NCI-H2029 treated with DMSO at 0.1 percent for 48 hours (cell line): ENCODE measurements around the gene HOXA3.

Experiments
- DNase-seq: peaks from one replicate; lab custom pipeline; 2025; lab: John Stamatoyannopoulos, UW

Gene HOXA3

DNA sequence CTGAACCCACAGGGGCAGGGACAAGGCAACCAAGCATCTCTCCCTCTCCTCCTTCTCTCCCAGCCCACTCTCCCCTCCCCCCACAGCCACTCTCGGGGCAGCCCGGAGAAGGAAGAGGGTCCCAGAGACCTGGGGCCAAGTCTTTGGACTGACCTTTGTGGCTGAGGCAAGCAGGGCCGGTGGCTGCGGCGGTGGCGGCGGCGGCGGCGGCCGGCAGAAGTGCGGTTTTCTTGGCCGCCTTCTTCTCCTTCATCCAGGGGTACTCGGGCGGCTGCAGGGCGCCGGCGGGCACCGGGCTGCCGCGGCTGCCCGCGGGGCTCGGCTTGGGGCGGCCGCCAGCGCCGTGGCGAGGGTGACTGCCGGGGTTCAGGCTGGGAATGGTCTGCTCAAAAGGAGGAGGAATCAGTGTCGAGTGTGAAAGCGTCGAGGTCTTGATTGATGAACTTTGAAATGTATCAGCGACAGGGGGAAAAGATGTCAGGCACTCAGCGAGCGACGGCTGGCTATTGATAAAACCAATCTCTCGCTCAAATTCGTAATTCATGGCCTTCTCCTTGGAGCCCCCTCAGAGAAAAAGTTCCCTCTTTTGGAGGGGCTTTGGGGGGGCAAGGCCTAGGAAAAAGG is 50.3 kb downstream of the HOXA3 start:
- DNase-seq = no peak

DNA sequence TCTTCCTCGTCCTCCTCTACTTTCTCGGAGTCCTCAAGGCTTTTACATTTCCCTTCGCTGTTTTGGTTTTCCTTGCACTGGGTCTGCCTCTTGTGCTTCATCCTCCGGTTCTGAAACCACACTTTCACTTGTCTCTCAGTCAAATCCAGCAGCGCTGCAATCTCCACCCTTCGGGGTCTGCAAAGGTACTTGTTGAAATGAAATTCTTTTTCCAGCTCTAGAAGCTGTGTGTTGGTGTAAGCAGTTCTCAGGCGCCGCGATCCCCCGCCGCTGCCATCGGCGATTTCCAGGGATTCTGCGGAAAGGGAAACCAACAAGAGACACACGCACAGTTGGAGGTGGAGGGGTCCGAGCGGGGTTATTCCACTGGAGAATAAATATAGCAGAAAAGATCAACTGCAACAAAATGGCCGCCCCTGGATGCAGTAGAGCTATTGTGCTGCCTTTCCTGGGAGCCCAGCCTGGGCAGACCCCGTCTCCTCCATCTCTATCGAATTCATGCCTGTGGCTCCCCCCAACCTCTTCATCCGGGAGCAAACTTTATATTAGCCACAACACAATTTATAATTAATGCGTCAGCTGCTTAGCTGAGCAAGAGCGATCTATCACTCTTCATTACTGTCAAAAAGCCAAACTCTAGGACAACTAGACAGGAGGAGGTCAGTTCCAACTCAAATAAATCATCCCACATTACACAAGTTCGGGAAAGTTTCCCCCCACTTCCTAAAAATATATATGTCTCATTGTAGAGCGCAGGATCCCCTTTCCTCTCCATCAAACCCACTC is 51.0 kb downstream of the HOXA3 start:
- no peak for DNase-seq

DNA sequence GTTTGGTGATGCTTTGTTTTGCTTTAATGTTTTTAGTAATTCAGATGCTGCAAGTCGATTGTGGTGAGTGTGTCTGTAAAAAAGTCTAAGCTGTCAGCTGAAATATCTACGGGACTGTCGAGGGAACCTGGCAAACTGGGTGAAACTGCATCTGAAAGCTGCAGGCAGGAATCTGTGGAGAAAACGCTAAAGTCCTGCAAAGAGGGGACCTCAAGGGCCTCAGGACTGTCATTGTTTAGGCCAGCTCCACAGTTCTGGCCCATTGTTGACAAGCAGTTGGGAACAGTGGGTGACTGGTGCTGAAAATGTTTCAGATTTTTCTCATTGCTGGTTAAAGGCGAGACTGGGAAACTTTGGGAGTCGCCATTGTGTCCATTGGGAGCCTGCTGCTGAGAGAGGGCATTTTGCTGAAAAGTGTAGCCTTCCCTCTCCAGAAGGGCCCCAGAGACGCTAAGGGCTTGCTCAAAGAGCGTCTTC is 51.7 kb downstream of the HOXA3 start:
- no peak for DNase-seq

DNA sequence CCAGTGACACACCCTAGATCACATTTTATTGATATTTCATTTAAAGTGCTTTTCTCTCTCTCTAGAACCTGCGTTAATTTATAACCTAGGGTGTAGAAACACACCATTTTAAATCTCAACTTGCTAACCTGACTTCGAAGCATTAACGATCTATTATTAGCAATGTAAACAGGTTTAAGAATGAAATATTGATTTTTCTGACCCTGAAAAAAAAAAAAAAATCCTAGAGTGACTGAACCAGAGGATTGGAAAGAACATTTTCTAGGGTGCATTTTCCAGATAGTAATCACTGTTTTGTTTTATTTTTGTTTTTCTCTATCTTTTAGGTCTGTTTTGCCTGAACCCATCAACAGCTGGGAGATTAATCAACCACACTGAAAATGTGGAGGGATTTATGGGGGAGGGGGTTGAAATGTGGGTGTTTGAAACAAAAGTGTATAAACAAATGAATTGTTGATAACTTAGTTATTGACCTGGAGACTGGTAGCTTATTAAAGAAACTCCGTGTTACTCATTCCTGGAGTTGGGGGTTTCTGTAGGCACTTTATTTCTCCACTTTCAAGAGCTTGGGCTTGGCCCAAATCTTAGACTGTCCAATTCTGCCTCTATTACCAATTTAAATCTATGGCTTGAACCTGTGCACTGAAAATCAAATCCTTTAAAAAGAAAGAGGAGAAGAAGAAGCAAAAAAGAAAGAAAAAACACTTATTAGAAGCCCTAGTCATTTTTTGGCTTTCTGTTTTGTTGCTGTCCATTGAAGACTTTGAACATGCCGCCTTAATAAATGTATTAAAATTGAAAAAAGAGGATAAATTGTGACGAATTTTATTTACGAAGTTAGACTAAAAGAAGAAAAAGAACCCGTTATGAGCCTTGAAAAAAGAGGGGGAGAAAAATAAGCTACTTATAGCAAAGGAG is 52.7 kb downstream of the HOXA3 start:
- no peak for DNase-seq

DNA sequence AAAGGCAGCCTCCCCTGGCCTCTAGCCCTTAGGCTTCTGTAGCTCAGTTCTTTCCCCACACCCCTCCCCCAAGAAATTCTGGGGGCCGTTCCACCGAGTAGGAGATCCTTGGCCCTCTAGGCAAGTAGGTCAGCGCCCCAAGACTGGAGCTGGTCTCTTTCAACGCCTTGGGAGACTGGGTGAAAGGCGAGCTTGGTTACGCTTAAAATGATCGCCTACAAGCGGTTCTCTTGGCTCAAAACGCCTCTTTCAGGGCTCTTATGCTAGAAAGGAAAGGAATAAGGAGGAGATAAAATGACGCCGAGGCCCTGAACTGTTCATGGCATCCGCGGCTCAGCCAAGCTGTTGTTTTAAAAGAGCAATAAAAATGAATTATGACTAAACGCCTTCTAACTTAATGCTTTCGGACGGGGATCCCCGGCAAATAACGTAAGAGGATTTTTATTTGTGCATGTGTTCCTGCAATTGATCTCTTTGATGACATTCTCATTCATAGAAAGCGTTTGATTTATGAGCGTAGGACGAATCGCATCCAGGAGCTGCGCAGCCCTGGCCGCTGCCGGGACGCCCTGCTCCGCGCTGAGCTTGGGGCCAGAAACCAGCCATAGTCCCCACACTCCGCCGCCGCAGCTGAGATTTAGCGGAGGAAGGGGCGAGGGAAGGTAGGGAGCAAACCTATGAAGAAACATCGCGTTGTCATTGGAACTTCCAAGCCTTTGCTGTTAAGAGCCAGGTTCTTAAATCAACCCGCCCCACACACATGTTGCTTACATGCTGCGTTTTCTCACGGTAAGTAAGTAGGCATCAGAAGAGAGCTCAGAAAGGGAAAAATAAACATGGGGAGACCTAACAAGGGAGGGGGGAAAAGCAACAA is 53.6 kb downstream of the HOXA3 start:
- no peak for DNase-seq

DNA sequence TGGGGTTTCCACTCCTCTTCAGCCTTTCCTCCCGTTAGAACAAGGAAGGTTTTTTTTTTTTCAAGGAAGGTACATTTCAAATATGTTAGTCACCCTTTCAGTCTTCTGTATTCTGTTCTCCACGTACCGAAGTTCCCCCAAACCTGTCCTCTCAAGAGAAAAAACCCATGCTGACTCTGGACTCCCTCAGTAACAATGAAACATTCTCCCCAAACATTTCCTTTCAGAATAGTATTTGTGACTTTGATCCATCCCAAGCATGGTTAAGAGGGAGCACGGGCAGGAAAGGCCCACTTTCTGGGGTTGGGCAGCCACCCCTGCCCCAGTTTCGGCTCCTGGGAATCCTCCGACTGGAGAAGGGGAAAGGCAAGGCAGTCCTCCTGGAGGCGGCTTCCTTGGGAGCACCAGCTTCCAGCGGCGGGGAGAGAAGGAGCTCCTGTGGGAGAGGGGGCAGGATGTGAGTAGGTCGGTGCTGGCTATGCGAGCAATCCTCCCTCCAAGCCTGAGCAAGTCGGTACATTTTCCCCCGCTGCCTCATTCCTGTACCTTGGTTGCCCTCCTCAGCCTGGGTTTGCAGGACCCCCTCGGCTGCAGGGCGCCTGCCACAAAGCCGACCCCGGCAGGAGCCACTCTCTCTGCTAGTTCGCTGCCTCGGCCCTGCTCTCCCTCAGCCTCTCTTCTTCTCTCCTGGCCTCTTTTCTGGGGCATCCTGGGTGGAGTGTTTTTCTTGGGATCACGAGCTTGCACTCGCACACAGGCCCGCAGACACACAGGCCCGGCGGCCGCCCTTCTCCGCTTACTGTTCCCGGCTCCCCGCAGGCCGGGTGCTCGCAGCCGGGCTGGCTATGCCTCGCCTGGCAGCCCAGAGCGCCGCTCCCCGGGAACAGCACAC is 54.5 kb downstream of the HOXA3 start:
- DNase-seq = no peak

DNA sequence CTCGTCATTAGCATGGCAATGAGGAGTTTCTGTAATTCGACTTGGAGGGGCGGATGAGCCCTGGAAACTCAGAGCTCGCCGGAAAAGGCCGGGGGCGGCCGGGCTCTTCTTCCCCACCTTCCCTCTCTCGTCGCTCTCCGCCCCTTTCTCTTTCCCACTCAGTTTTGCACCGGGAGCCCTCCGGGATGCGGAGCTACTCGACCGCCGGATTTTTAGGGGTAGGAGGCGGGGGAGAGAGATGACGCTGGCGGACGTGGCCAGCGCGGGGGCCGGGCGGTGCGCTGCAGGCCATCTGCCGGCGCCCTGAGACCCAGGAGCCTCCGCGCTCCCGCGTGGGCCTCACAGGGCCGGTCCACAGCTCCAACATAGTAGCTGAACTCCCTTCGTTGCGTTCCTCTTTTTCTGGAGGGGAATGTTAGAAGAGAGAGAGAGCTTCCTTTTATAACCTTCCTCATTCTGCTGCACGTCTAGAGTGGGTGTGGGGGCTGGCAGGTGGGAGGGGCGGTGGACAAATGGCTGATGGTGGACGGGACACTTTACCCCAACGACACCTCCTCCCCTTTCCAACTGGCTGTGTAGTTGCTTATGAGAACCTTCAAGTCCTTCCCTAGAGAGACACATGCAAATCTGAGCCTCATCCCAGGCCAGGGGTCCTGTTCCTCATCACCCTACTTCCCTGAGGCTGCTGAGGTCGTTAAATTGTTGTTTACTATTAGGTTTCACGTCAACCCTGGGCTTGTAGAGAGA is 55.4 kb downstream of the HOXA3 start:
- DNase-seq = no peak

DNA sequence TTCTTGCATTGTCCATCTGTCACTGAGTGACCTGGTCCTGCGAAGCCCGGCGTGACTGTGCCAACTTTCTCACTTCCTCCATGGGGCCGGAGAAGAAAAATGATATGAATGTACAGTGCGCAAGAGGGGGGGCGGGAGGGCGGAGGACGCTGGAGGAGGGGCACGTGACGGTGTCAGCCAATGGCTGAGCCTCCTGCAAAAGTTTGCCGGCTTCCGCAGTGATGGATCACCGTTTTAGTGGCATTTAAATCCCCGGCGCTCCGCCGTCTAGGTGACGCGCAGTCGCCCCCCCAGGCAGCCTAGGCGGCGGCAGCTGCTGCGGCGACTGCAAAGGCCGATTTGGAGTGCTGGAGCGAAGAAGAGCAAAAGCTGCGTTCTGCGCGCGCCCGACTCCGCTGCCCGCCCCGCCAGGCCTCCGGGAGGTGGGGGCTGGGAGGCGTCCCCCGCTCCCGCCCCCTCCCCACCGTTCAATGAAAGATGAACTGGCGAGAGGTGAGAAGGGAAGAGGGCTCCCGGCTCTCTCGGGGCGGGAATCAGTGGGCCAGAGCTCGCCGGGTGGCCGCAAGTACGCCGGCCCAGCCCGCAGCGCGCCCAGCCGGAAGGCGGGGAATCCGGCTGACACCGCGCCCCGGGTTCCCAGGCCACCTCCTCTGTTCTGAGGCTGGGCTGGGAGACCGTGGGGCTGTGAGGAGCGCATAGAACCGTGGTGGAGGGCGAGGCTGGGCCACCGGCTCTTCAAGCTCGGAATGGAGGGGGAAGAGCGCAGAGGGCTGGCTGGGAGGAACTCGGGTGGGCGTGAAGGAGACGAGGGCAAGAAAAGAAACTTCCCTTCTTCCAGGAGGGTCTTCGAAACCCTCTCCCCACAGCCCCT is 56.3 kb downstream of the HOXA3 start, which contains the start of gene HOXA1:
TSS of gene HOXA1 (minus strand) at position 104 of the 871 bp plus-strand sequence. CDS start at position 16, 88 bp downstream.
- DNase-seq = no peak

DNA sequence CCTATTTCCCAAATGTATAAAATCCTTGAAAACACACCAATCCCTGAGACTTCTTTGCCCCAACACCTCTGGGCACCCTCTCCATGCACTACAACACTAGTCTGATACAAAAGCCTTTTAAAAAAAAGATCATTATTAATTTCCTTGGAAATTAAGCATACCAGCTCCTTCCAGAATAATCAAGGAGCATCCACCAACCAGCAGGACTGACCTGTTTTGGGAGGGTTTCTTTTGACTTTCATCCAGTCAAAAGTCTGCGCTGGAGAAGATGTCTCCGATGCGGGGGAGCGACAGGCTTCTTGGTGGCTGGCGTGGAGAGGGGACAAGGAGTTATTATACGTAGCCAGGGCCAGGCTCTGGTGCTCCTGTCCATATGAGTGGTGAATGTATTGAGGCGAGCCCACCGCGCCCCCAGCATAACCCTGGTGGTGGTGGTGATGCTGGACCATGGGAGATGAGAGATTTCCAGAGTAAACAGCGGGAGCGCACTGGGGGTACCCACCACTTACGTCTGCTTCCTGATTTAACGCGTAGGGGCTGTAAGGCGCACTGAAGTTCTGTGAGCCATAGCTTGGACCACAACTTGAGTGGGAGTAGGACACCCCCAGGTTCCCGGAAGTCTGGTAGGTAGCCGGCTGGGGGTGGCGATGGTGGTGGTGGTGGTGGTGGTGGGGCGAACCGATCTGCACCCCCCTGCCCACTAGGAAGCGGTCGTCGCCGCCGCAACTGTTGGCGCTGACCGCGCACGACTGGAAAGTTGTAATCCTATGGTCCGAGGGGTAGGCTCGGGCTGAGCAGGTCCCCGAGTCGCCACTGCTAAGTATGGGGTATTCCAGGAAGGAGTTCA is 57.1 kb downstream of the HOXA3 start:
- DNase-seq = no peak

DNA sequence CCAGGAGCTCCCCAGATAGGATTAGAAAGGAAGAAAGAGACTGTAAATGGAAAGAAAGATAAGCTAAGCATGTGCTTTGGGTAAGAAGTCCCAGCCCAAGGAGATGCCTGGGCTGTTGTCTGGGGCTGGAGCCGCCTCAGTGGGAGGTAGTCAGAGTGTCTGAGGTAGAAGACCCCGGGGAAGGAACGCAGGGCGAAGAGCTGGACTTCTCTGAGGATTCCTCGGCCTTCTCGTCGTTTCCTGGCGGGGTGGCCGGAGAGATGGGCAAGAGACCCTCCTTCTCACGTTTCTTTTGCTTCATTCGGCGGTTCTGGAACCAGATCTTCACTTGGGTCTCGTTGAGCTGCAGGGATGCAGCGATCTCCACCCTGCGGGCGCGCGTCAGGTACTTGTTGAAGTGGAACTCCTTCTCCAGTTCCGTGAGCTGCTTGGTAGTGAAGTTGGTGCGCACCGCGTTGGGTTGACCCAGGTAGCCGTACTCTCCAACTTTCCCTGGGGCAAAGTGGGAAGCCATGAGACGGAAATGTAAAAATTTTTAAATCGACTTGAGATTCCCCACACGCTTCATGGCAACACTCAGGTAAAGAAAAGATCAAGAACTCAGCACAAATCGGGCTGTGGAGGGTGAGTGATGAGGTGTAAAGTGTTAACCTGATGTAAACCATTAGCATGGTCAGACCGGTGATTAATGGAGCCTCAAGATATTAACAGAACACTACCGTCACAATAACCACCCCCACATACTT is 57.9 kb downstream of the HOXA3 start:
- no peak for DNase-seq

DNA sequence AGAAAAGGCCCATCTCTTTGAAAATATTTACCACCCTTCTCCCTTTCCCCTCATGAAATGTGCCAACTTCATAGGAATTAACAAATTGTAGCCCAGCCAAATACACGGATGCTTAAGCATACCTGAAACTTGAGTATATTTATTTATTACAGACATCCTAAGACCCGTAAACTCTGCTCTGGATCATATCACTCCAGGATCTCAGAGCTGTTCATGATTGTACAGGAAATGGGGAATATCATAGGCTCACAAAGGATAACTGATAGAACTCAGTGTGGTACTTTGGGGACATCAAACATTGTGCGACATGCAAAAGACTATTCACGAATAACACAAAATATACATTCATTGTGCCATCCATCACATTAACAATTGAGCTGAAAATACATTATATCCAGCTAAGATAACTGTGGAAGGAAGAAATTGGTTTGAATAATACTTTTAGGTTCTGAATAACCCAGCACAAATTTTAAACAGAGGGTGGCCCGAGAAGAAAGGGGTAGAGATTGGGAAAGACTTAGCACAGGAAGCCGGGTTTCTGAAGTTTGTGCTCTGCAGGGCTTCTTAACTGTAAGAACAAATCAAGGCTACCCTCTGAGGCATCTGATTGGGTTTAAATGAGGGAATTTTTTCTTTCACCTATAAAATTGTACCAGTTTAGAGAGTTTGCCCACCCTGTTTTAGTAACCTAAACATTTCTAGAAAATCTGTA is 59.0 kb downstream of the HOXA3 start:
- no peak for DNase-seq

DNA sequence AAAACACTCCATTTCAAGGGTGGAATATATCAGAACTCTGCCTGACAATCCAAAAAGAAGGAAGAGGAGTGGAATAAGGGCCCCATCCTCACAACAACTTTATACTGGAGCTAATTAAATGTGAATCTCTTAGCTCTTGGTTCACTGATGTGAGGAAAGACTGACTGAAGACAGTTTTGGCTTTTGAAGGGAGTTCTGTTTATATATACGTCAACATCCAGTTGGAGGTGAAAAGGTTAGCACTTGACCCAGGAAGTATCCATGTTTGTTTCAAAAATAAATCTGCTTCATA is 59.6 kb downstream of the HOXA3 start:
- DNase-seq = no peak

DNA sequence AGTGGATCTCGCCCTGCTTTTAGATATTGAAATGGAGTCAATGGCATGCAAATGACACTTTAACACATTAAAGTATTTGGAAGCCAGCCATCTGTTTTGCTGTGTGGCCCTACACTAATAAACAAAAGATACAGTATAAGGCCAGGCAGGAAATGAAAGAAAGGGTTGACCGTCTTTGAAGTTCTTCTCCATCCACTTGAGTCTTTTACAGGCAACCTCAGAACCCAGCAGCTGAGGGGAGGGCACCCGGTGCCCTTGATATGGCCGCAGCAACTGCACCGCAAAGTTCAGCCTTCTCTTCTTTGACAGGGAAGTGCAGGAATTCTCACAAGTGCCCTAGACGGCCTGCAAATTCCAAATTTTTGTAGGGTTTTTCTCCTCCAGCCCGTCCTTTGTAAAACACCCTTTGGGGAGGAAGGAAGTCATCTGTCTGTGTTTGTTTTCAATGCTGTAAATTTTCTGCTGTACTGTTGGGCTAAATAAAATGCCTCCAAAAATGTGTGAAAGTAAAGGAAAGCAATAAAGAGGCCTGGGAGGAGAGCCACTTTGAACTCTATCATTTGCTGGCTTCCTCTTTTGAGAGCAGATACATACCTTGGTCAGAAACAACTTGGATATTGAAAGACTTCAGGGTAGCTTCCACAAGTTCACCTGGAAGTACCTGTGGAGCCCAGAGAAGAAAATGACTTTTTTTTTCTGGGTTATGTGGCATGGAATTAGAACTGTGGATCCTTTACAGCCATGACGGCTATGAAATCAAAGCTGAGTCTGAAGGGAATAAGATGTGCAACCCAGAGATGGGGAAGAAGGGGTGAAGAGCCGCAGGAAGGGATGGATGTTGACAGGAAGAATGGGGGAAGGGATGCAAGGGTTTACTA is 60.2 kb downstream of the HOXA3 start:
- DNase-seq = no peak

DNA sequence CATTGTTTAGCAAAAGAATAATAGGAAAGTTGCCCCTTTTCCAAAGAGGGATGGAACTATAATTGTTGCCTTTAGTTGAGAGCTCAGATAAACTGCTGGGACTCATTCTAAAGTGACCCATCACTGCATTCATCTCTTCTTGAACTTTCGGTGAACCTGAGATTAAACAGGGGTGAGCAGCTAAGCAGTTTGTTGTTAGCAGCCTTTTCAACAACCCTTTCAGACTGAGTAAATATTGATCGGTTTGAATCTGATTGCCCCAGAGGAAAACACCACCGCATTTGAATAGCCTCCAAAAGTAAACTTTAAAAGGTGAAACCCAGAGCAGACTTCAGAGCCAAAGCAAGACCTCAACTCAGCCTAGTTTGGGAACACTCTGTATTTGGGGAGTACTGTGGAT is 61.3 kb downstream of the HOXA3 start:
- DNase-seq = no peak
